ENCODE measurements around the gene P2RY12. TPM values are rescaled to one million over a fixed set of nuclear protein-coding genes. Genes with fewer than 3 reads are reported as not detected.

P2RY12 gene
- total and polyA plus RNA-seq, 10 of the 15 experiments (the other 5 are each of a cell fraction or from before 2014, with no cell fraction given) = 0.27 to 1.0 (median 0.66) TPM; not detected in 2

GRCh38 chr3:151366993-151367392 is 17.6 kb downstream of the P2RY12 start (continued):
- TF ChIP-seq ZNF622 (IDR thresholded peaks at IDR 0.05) (no peak), RELA (IDR thresholded peaks at IDR 0.05; ENCODE audit: borderline replicate concordance, partially characterized antibody) (no peak), CREM (IDR thresholded peaks at IDR 0.05; ENCODE audit: low read depth) (no peak)

GRCh38 chr3:151362751-151363174 is 21.8 kb downstream of the P2RY12 start:
- Histone ChIP-seq H3K36me3 (ENCODE audit: control insufficient read depth in 2 of 2, insufficient read depth in 2 of 2, low read length in 1 of 2) (no peaks in the 10 kb centered on the region), H3K27me3 (replicated peaks in 1 of 2; ENCODE audit: control insufficient read depth in 2 of 2, insufficient read depth in 2 of 2, low read length in 1 of 2) (no peaks in the 10 kb centered on the region; a peak in 1 of 4 replicates), H3K27ac (ENCODE audit: control insufficient read depth, insufficient read depth) (no peak overlapping the region), H2AFZ (ENCODE audit: control insufficient read depth, low read depth, low read length) (no peak overlapping the region), H4K20me1 (ENCODE audit: control insufficient read depth, insufficient read depth) (no peaks in the 10 kb centered on the region), H3K9ac (ENCODE audit: control insufficient read depth, insufficient read depth, low read length) (no peak overlapping the region), H3K4me1 (ENCODE audit: control insufficient read depth, insufficient read depth, low read length) (no peaks in the 10 kb centered on the region), H3K9me3 (replicated peaks; ENCODE audit: control insufficient read depth, insufficient read depth, low read length) (no peaks in the 10 kb centered on the region), H3K4me3 (no peak overlapping the region), H3K79me2 (ENCODE audit: control insufficient read depth, insufficient read depth, low read length) (no peaks in the 10 kb centered on the region), H3K4me2 (ENCODE audit: control insufficient read depth, insufficient read depth) (no peak overlapping the region)
- ChIA-PET SMC1A (ENCODE audit: uncharacterized antibody, unreplicated experiment) (interaction anchor here (1.3 to 2.4 kb wide), 3 partner anchors 8 to 25 kb away, joined by 3 to 7 read pairs (median 6); no protein-coding TSS in a partner anchor), RAD21 (ENCODE audit: unreplicated experiment) (interaction anchor here (0.8 kb wide), 1 partner anchor 9 kb away, joined by 3 read pairs; no protein-coding TSS in a partner anchor), CTCF (interaction anchor here (1.4 to 1.7 kb wide), 2 partner anchors 15 to 17 kb away, joined by 4 to 5 read pairs; no protein-coding TSS in a partner anchor), POLR2A (interaction anchor here (0.6 kb wide), 1 partner anchor 237 kb away, joined by 3 read pairs; no protein-coding TSS in a partner anchor)
- FAIRE-seq = no peak
- DNase-seq (ENCODE audit: low read depth, low spot score) = no peak
- TF ChIP-seq RAD51 (IDR thresholded peaks at IDR 0.05) (no peak), STAT1 (conservative IDR thresholded peaks at IDR 0.05) (no peak), ATF3 (IDR thresholded peaks at IDR 0.05; ENCODE audit: borderline replicate concordance, extremely low read depth, low read depth, low read length) (no peak)
- BruUV-seq (replicated peaks) = no TSS peak
- intact Hi-C loops (cut with micrococcal nuclease; ENCODE audit: unreplicated experiment) (no loop called here), in situ Hi-C loops (cut with MboI) (no loop called here)
- ATAC-seq = no peak
- 48% methylated on average over 3 of the region's 3 CpGs for WGBS (ENCODE audit: insufficient coverage, insufficient replicate concordance, low lambda C conversion rate, missing lambda C conversion rate)
